Fibroblast of lung (primary cell): ENCODE data around the gene CD247. TPM values are rescaled to one million over a fixed set of nuclear protein-coding genes. Genes with fewer than 3 reads are reported as not detected.
A peak's percentile ranks its signal among the peaks of the same experiment; 100 is the strongest.

Source experiments
- DNase-seq, 2 donors: peaks; one replicate each; pipeline versions ENCODE4 v3.0.0 to v3.0.0-alpha.2; 2010; ENCODE audit warnings: low read depth in 2 of 2
- H2AFZ ChIP-seq: 2 replicates; pipeline ENCODE4 v1.5.1; 2012; ENCODE audit warnings: low read length, control low read depth, inconsistent platforms
- H3K27ac ChIP-seq: 2 replicates; pipeline ENCODE4 v1.5.1; 2011; ENCODE audit warnings: low read length, control low read depth; ENCODE audit not compliant: insufficient read depth
- H3K27me3 ChIP-seq: 2 replicates; pipeline ENCODE4 v1.5.1; 2011; ENCODE audit warnings: mild to moderate bottlenecking, low read length; ENCODE audit not compliant: control insufficient read depth, insufficient read depth
- H3K36me3 ChIP-seq: 2 replicates; pipeline ENCODE4 v1.5.1; 2011; ENCODE audit warnings: low read length; ENCODE audit not compliant: control insufficient read depth, insufficient read depth
- H3K4me1 ChIP-seq: 2 replicates; pipeline ENCODE4 v1.5.1; 2011; ENCODE audit warnings: low read length; ENCODE audit not compliant: control insufficient read depth, insufficient read depth; ENCODE audit errors: extremely low read depth
- H3K4me2 ChIP-seq: 2 replicates; pipeline ENCODE4 v1.5.1; 2011; ENCODE audit warnings: low read length, control low read depth; ENCODE audit not compliant: insufficient read depth; ENCODE audit errors: extremely low read depth
- H3K4me3 ChIP-seq, 4 experiments: fragments of 200-600 bp in 1 of 4; sonication (generic) in 1 of 4; replicated peaks in 1 of 4; 2 replicates each; pipeline ENCODE4 v1.5.1; 2011 to 2016; ENCODE audit warnings: low read length in 4 of 4, low read depth in 3 of 4, mild to moderate bottlenecking in 3 of 4, control low read depth in 2 of 4, inconsistent platforms in 1 of 4, mixed read lengths in 1 of 4; ENCODE audit not compliant: insufficient read depth in 1 of 4; ENCODE audit errors: control extremely low read depth in 1 of 4
- H3K79me2 ChIP-seq: 2 replicates; pipeline ENCODE4 v1.5.1; 2012; ENCODE audit warnings: mild to moderate bottlenecking, low read length, inconsistent platforms; ENCODE audit not compliant: control insufficient read depth, insufficient read depth
- H3K9ac ChIP-seq: 2 replicates; pipeline ENCODE4 v1.5.1; 2011; ENCODE audit warnings: mild to moderate bottlenecking, low read length, control low read depth; ENCODE audit not compliant: insufficient read depth
- H3K9me3 ChIP-seq: 2 replicates; pipeline ENCODE4 v1.5.1; 2012; ENCODE audit warnings: low read depth, low read length; ENCODE audit not compliant: control insufficient read depth, insufficient read depth
- H4K20me1 ChIP-seq: 2 replicates; pipeline ENCODE4 v1.5.1; 2011; ENCODE audit warnings: low read length; ENCODE audit not compliant: control insufficient read depth, insufficient read depth; ENCODE audit errors: extremely low read depth
- CTCF ChIP-seq, 2 donors: IDR thresholded peaks in 1 of 2; conservative IDR thresholded peaks in 1 of 2; 1 replicate in 1 of 2; 2 replicates in 1 of 2; pipeline ENCODE4 v1.5.1; 2011 to 2012; ENCODE audit warnings: low read length in 2 of 2, control low read depth in 1 of 2, inconsistent platforms in 1 of 2, low read depth in 1 of 2, mild to moderate bottlenecking in 1 of 2
- EZH2 ChIP-seq: IDR thresholded peaks from 2 replicates; pipeline ENCODE4 v1.5.1; 2012; ENCODE audit warnings: low read length, control low read depth, mild to moderate bottlenecking; ENCODE audit errors: missing control alignments
- polyA plus RNA-seq, 2 donors: library from polyadenylated mRNA; depleted of rRNA in 1 of 2; stranded (reverse) in 1 of 2; unstranded in 1 of 2; fragments of >200 nt; gene quantifications; 2 replicates each; pipeline ENCODE4 v1.2.1, GENCODE V29; 2011 to 2012; ENCODE audit warnings: missing spikeins in 1 of 2
- total RNA-seq: library from RNA; depleted of rRNA; stranded (reverse); fragments of >200 nt; gene quantifications from 2 replicates; pipeline ENCODE4 v1.2.1, GENCODE V29; 2014

The CD247 gene
- total and polyA plus RNA-seq, 2 donors (not counting 1 experiment from before 2014, with no cell fraction given) = not detected

DNA sequence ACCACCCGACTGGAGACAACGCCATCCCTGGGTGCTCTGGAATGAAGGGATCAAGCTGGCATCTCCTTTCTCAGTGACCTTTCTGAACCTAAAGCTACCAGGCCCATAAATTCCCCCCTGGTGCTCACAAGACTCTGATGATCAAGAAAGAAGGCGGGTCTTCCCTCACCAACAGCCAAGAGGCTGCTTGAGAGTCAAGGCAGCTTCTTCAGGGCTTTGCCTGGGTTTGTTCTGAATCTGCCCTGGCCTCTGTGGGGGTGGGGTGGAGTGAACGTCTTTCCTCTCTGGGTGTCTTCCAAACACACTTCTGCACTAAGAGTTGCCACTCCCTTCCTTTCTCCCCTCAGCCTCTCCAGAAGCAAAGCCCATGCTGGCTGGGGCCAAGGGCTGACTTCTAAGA, 36.1 kb downstream of the CD247 start:
- Histone ChIP-seq H3K9me3 (no peaks in the 10 kb centered on the region), H3K27ac (no peak overlapping the region), H3K4me1 (no peaks in the 10 kb centered on the region), H4K20me1 (no peaks in the 10 kb centered on the region), H2AFZ (no peak overlapping the region), H3K4me2 (no peak overlapping the region), H3K36me3 (no peaks in the 10 kb centered on the region), H3K4me3 (no peak overlapping the region), H3K9ac (no peak overlapping the region), H3K27me3 (no peaks in the 10 kb centered on the region), H3K79me2 (no peaks in the 10 kb centered on the region)
- DNase-seq = no peak
- TF ChIP-seq EZH2 = no peak
- no peak for TF ChIP-seq CTCF (conservative IDR thresholded peaks at IDR 0.05 in 1 of 2, IDR thresholded peaks at IDR 0.05 in 1 of 2; ENCODE audit: low read depth in 1 of 2, low read length in 2 of 2)

- H3K4me3 ChIP-seq = no peak overlapping the region
- H4K20me1 ChIP-seq = no peaks in the 10 kb centered on the region
- no peak overlapping the region for H3K4me2 ChIP-seq
- no peak overlapping the region for H2AFZ ChIP-seq
- no peaks in the 10 kb centered on the region for H3K27me3 ChIP-seq
- H3K36me3 ChIP-seq = no peaks in the 10 kb centered on the region
- TF ChIP-seq CTCF (conservative IDR thresholded peaks at IDR 0.05 in 1 of 2, IDR thresholded peaks at IDR 0.05 in 1 of 2; ENCODE audit: low read depth in 1 of 2, low read length in 2 of 2) (no peak), EZH2 (no peak)
- no peak for DNase-seq
- H3K27ac ChIP-seq = no peak overlapping the region
- no peaks in the 10 kb centered on the region for H3K4me1 ChIP-seq
- H3K79me2 ChIP-seq = no peaks in the 10 kb centered on the region
- no peak overlapping the region for H3K9ac ChIP-seq
- H3K9me3 ChIP-seq = no peaks in the 10 kb centered on the region
These were observed 38.9 kb downstream of the CD247 start for GRCh38 chr1:167479331-167479979.

GRCh38 chr1:167477986-167478385, 40.3 kb downstream of the CD247 start:
- no peak overlapping the region for H3K4me3 ChIP-seq
- no peaks in the 10 kb centered on the region for H3K9me3 ChIP-seq
- no peaks in the 10 kb centered on the region for H4K20me1 ChIP-seq
- TF ChIP-seq CTCF (conservative IDR thresholded peaks at IDR 0.05 in 1 of 2, IDR thresholded peaks at IDR 0.05 in 1 of 2; ENCODE audit: low read depth in 1 of 2, low read length in 2 of 2) (no peak), EZH2 (no peak)
- H3K27me3 ChIP-seq = no peaks in the 10 kb centered on the region
- H3K79me2 ChIP-seq = no peaks in the 10 kb centered on the region
- H3K27ac ChIP-seq = no peak overlapping the region
- no peaks in the 10 kb centered on the region for H3K36me3 ChIP-seq
- no peak overlapping the region for H2AFZ ChIP-seq
- H3K4me1 ChIP-seq = no peaks in the 10 kb centered on the region
- peak in 1 of 2 donors; percentile 18 for DNase-seq
- no peak overlapping the region for H3K4me2 ChIP-seq
- H3K9ac ChIP-seq = no peak overlapping the region
